OCI-LY7 (cell line): Measurements from ENCODE around the gene ABCA13. TPM values are rescaled to one million over a fixed set of nuclear protein-coding genes. Genes with fewer than 3 reads are reported as not detected.

Experiments used
- BruUV-seq: library from RNA; stranded (reverse); fragments of 400-500 nt; replicated peaks from 2 replicates; lab custom pipeline; 2021; lab: Mats Ljungman, UMichigan
- CTCF ChIA-PET: fragments of 300-600 bp; sonication (Branson Sonifier 250); formaldehyde crosslinking; loops from one replicate; lab custom pipeline; 2022; ENCODE audit warnings: antibody characterized with exemption; ENCODE audit not compliant: unreplicated experiment; lab: Charles Lee
- POLR2A ChIA-PET: fragments of 300-600 bp; sonication (Branson Sonifier 250); formaldehyde crosslinking; loops from one replicate; lab custom pipeline; 2022; ENCODE audit warnings: antibody characterized with exemption; lab: Charles Lee
- DNase-seq: peaks from one replicate; pipeline ENCODE4 v3.0.0-alpha.2; 2015; ENCODE audit warnings: low spot score
- H2AFZ ChIP-seq: fragments of 200-600 bp; sonication (generic), shearing (Covaris generic); 2 replicates; pipeline ENCODE4 v1.6.1; 2014; ENCODE audit warnings: mild to moderate bottlenecking, antibody characterized with exemption, low read length, moderate library complexity
- H3K27ac ChIP-seq: fragments of 200-600 bp; sonication (generic); 2 replicates; pipeline ENCODE4 v1.5.1; 2014; ENCODE audit warnings: mixed run types, low read depth, mild to moderate bottlenecking, moderate library complexity, low read length, inconsistent platforms; ENCODE audit not compliant: poor library complexity, severe bottlenecking
- H3K36me3 ChIP-seq: fragments of 200-600 bp; sonication (generic); 2 replicates; pipeline ENCODE4 v1.6.1; 2014; ENCODE audit warnings: mild to moderate bottlenecking, antibody characterized with exemption, low read length, moderate library complexity, mixed read lengths; ENCODE audit not compliant: insufficient read depth
- H3K4me1 ChIP-seq: fragments of 200-600 bp; sonication (generic); 2 replicates; pipeline ENCODE4 v1.5.1; 2014; ENCODE audit warnings: mild to moderate bottlenecking, low read length; ENCODE audit not compliant: insufficient read depth, poor library complexity, severe bottlenecking
- H3K4me2 ChIP-seq: fragments of 200-600 bp; sonication (generic); 2 replicates; pipeline ENCODE4 v1.6.1; 2014; ENCODE audit warnings: mild to moderate bottlenecking, low read length
- H3K4me3 ChIP-seq: fragments of 200-600 bp; sonication (generic); 2 replicates; pipeline ENCODE4 v1.5.1; 2014; ENCODE audit warnings: mild to moderate bottlenecking, low read depth, low read length; ENCODE audit not compliant: poor library complexity, severe bottlenecking
- H3K79me2 ChIP-seq: fragments of 200-600 bp; sonication (generic); 2 replicates; pipeline ENCODE4 v1.6.1; 2016; ENCODE audit warnings: low read depth, mild to moderate bottlenecking, low read length, moderate library complexity, mixed read lengths; ENCODE audit not compliant: insufficient read depth
- H3K9me2 ChIP-seq: fragments of 200-600 bp; sonication (generic); 2 replicates; pipeline ENCODE4 v1.6.1; 2016; ENCODE audit warnings: mild to moderate bottlenecking, low read length, mixed read lengths; ENCODE audit not compliant: insufficient read depth
- H3K9me3 ChIP-seq: fragments of 200-600 bp; sonication (generic); 2 replicates; pipeline ENCODE4 v1.6.1; 2014; ENCODE audit warnings: mild to moderate bottlenecking, mixed run types, low read length, mixed read lengths
- H4K20me1 ChIP-seq: fragments of 200-600 bp; sonication (generic); 2 replicates; pipeline ENCODE4 v1.6.1; 2014; ENCODE audit warnings: mild to moderate bottlenecking, antibody characterized with exemption, low read length, moderate library complexity, mixed read lengths; ENCODE audit not compliant: insufficient read depth
- EZH2phosphoT487 ChIP-seq: fragments of 200-600 bp; sonication (generic); IDR thresholded peaks from 2 replicates; pipeline ENCODE4 v1.6.1; 2018; ENCODE audit warnings: low read depth, borderline replicate concordance, mild to moderate bottlenecking, mixed run types, antibody characterized with exemption, low read length, moderate library complexity, mixed read lengths
- intact Hi-C: fragments of 100-400 bp; cut with micrococcal nuclease; formaldehyde crosslinking; loops from one replicate; pipeline ENCODE4 v1.10.0; 2022; ENCODE audit not compliant: unreplicated experiment
- total RNA-seq, 2 experiments: library from RNA; depleted of rRNA in 1 of 2; stranded (reverse); fragments of >200 nt in 1 of 2; shearing (Covaris generic) in 1 of 2; gene quantifications; 2 replicates each; pipeline ENCODE4 v1.2.3, GENCODE V29; 2014 to 2022
- TF ChIP-seq, protein P1 (sequence below): fragments of 200-600 bp; sonication (generic); conservative IDR thresholded peaks from 2 replicates; pipeline ENCODE4 v1.5.1; 2014; ENCODE audit warnings: mild to moderate bottlenecking, antibody characterized with exemption, low read length, moderate library complexity, mixed read lengths

Gene ABCA13
- total RNA-seq, 2 experiments from 2014 or later = not detected

DNA sequence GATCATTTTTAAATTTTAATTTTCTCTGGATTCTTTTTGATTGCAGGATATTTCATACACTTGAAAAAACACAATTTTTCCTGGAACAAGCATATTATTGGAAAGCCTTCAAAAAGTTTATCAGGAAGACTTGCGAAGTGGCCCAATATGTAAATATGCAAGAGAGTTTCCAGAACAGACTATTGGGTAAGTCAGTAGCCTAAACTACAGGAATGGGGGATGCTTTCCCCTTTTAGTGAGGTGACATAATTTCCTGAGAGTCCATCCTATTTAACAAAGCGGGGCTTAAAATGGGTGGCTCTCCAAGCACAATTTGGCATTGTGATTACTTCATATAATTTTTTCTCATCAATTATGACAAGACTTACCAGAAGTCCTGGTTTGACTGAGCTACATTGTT, 77.9 kb downstream of the ABCA13 start:
- H3K36me3 ChIP-seq = no peaks in the 10 kb centered on the region
- CTCF ChIA-PET = no interaction called here
- POLR2A ChIA-PET = no interaction called here

DNA sequence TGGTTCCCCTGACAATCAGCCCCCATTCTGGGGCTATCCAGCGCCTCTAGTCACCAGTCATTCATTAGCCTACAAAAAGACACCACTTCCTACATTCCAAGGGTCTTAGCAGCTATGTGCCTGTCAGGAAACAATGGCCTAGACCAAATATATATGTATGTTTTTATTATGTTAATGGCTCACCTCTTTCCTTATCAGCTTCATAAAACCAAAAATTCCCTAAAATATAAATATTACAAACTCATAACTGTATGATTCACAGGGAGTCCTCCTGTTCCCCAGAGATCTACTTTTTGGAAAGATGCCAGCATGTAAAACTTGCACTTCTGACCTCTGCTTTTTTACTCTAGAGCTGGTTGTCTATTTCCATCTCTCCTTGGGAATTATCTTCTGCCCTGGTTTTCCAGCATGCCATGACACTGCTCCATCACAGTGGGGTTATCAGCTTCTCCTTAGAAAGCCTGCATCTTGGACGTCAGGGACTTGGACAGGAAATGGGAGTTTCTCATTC, 79.2 kb downstream of the ABCA13 start:
- H2AFZ ChIP-seq = no peak overlapping the region
- no peaks in the 10 kb centered on the region for H3K9me2 ChIP-seq
- H3K27ac ChIP-seq = no peak overlapping the region
- no peak for DNase-seq
- H4K20me1 ChIP-seq = no peaks in the 10 kb centered on the region
- BruUV-seq = no TSS peak
- no peak overlapping the region for H3K4me3 ChIP-seq
- ChIA-PET CTCF (no interaction called here), POLR2A (interaction anchor here (0.6 kb wide), 1 partner anchor 9 kb away, joined by 3 read pairs; no protein-coding TSS in a partner anchor)
- H3K4me1 ChIP-seq = no peaks in the 10 kb centered on the region
- intact Hi-C loops = no loop called here
- no peaks in the 10 kb centered on the region for H3K36me3 ChIP-seq
- TF ChIP-seq, protein P1, sequence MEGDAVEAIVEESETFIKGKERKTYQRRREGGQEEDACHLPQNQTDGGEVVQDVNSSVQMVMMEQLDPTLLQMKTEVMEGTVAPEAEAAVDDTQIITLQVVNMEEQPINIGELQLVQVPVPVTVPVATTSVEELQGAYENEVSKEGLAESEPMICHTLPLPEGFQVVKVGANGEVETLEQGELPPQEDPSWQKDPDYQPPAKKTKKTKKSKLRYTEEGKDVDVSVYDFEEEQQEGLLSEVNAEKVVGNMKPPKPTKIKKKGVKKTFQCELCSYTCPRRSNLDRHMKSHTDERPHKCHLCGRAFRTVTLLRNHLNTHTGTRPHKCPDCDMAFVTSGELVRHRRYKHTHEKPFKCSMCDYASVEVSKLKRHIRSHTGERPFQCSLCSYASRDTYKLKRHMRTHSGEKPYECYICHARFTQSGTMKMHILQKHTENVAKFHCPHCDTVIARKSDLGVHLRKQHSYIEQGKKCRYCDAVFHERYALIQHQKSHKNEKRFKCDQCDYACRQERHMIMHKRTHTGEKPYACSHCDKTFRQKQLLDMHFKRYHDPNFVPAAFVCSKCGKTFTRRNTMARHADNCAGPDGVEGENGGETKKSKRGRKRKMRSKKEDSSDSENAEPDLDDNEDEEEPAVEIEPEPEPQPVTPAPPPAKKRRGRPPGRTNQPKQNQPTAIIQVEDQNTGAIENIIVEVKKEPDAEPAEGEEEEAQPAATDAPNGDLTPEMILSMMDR = no peak
- TF ChIP-seq EZH2phosphoT487 = no peak
- no peaks in the 10 kb centered on the region for H3K79me2 ChIP-seq
- no peaks in the 10 kb centered on the region for H3K9me3 ChIP-seq
- H3K4me2 ChIP-seq = no peak overlapping the region

More for the DNA sequence above, 77.9 kb downstream of the ABCA13 start:
- no peaks in the 10 kb centered on the region for H4K20me1 ChIP-seq
- no peak overlapping the region for H3K27ac ChIP-seq
- no peaks in the 10 kb centered on the region for H3K4me1 ChIP-seq
- no peak for DNase-seq
- intact Hi-C loops = no loop called here
- no peak overlapping the region for H3K4me3 ChIP-seq
- TF ChIP-seq EZH2phosphoT487 = no peak
- TF ChIP-seq, protein P1 = no peak
- H3K9me3 ChIP-seq = no peaks in the 10 kb centered on the region
- H3K4me2 ChIP-seq = no peak overlapping the region
- no peaks in the 10 kb centered on the region for H3K79me2 ChIP-seq
- BruUV-seq = no TSS peak
- no peak overlapping the region for H2AFZ ChIP-seq
- no peaks in the 10 kb centered on the region for H3K9me2 ChIP-seq

DNA sequence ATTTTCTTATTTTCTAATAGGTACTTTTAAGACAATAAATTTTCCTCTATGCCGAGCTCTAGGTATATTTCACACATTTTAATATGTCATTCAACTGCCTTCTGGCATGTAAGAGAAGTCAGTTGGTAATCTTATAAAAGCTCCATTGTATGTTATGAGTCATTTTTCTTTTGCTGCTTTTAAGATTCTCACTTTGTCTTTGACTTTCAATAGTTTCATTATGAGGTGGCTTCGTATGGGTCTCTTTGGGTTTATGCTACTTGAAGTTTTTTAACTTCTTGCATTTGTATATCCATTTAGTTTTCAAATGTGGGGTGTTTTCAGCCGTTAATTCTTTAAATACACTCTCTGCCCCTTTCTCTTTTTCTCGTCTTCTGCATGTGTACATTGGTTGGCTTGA, 80.5 kb downstream of the ABCA13 start:
- TF ChIP-seq EZH2phosphoT487 = no peak
- TF ChIP-seq, protein P1 = no peak
- no TSS peak for BruUV-seq
- Histone ChIP-seq H3K36me3 (no peaks in the 10 kb centered on the region), H2AFZ (no peak overlapping the region), H3K4me3 (no peak overlapping the region), H3K79me2 (no peaks in the 10 kb centered on the region), H3K27ac (no peak overlapping the region), H3K9me2 (no peaks in the 10 kb centered on the region), H3K4me1 (no peaks in the 10 kb centered on the region), H4K20me1 (no peaks in the 10 kb centered on the region), H3K4me2 (no peak overlapping the region), H3K9me3 (no peaks in the 10 kb centered on the region)
- ChIA-PET CTCF (no interaction called here), POLR2A (interaction anchor here (0.7 kb wide), 1 partner anchor 183 kb away, joined by 3 read pairs; no protein-coding TSS in a partner anchor)
- no peak for DNase-seq
- intact Hi-C loops = no loop called here
